Neural progenitor cell (in vitro differentiated cells): ENCODE measurements around the gene SPINK13.

ENCODE experiments used
- EZH2 ChIP-seq: fragments of 200-600 bp; sonication (generic); IDR thresholded peaks from 2 replicates; pipeline ENCODE4 v1.6.1; 2017; ENCODE audit warnings: antibody characterized with exemption, mild to moderate bottlenecking, moderate library complexity
- TF ChIP-seq, protein P1 (sequence below): fragments of 200-600 bp; sonication (generic); IDR thresholded peaks from 2 replicates; pipeline ENCODE4 v1.5.1; 2017; ENCODE audit warnings: antibody characterized with exemption, mild to moderate bottlenecking

DNA sequence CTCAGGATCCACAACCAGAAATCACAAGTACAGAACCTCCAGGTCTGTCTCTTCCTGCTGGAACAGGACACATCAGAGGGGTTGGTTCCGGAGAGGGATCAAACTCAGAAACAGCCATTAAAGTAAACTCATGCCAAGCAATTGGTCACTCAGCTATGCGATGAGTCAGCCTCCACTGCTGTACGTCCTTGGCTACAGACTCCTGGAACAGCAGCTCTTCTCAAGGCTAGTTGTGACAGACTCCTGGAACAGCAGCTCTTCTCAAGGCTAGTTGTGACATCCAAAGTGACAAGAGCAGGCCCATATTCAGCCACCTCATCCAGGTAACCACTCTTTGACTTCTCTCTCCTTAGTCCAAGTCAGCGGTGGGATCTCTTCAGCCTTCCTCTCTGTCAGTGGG is at the start of gene SPINK13:
- TF ChIP-seq, protein P1, sequence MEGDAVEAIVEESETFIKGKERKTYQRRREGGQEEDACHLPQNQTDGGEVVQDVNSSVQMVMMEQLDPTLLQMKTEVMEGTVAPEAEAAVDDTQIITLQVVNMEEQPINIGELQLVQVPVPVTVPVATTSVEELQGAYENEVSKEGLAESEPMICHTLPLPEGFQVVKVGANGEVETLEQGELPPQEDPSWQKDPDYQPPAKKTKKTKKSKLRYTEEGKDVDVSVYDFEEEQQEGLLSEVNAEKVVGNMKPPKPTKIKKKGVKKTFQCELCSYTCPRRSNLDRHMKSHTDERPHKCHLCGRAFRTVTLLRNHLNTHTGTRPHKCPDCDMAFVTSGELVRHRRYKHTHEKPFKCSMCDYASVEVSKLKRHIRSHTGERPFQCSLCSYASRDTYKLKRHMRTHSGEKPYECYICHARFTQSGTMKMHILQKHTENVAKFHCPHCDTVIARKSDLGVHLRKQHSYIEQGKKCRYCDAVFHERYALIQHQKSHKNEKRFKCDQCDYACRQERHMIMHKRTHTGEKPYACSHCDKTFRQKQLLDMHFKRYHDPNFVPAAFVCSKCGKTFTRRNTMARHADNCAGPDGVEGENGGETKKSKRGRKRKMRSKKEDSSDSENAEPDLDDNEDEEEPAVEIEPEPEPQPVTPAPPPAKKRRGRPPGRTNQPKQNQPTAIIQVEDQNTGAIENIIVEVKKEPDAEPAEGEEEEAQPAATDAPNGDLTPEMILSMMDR, result no peak
- TF ChIP-seq EZH2, result no peak
